B cell (primary cell): ENCODE results near the gene SUSD3. TPM values are rescaled to one million over a fixed set of nuclear protein-coding genes. Genes with fewer than 3 reads are reported as not detected.
A peak's percentile ranks its signal among the peaks of the same experiment; 100 is the strongest.

Source experiments
- ATAC-seq: fragments of 200-7000 bp; cut with Tn5 transposase; one replicate; pipeline ENCODE4 v1.10.0; 2021; ENCODE audit warnings: low read depth, mild to moderate bottlenecking, moderate number of reproducible peaks, moderate library complexity
- CTCF ChIA-PET: fragments of 350-600 bp; sonication (Branson Sonifier 250); formaldehyde crosslinking; loops from one replicate; lab custom pipeline; 2021; ENCODE audit warnings: antibody characterized with exemption, inconsistent platforms; lab: Charles Lee
- POLR2A ChIA-PET: fragments of 350-600 bp; sonication (Branson Sonifier 250); formaldehyde crosslinking; loops from one replicate; lab custom pipeline; 2021; ENCODE audit warnings: antibody characterized with exemption; lab: Charles Lee
- DNase-seq: peaks from one replicate; pipeline ENCODE4 v3.0.0; 2013
- H2AFZ ChIP-seq: 2 replicates; pipeline ENCODE4 v1.6.1; 2012; ENCODE audit warnings: mild to moderate bottlenecking, low read depth, low read length; ENCODE audit not compliant: insufficient read depth, poor library complexity, severe bottlenecking
- H3K27ac ChIP-seq, 2 donors: 1 replicate in 1 of 2; 2 replicates in 1 of 2; pipeline ENCODE4 v1.5.1; 2012 to 2013; ENCODE audit warnings: low read length in 2 of 2, mild to moderate bottlenecking in 2 of 2, moderate library complexity in 1 of 2
- H3K27me3 ChIP-seq, 4 experiments: fragments of 200-600 bp in 1 of 4; sonication (generic) in 1 of 4; replicated peaks in 1 of 4; 1 replicate in 2 of 4; 2 replicates in 2 of 4; pipeline versions ENCODE4 v1.6.1 to v1.7.0; 2013 to 2016; ENCODE audit warnings: low read length in 3 of 4, mild to moderate bottlenecking in 2 of 4, mixed read lengths in 1 of 4, moderate library complexity in 1 of 4; ENCODE audit not compliant: insufficient read depth in 4 of 4, control insufficient read depth in 3 of 4; ENCODE audit errors: control extremely low read depth in 1 of 4
- H3K36me3 ChIP-seq, 2 experiments: replicated peaks in 1 of 2; 1 replicate in 1 of 2; 2 replicates in 1 of 2; pipeline versions ENCODE4 v1.6.1 to v1.7.1; 2013; ENCODE audit warnings: low read length in 1 of 2; ENCODE audit not compliant: insufficient read depth in 2 of 2, control insufficient read depth in 1 of 2; ENCODE audit errors: control extremely low read depth in 1 of 2, extremely low read depth in 1 of 2
- H3K4me1 ChIP-seq, 2 donors: fragments of 200-600 bp in 1 of 2; sonication (generic) in 1 of 2; 1 replicate in 1 of 2; 2 replicates in 1 of 2; pipeline versions ENCODE4 v1.5.1 to v1.6.1; 2013 to 2017; ENCODE audit warnings: low read length in 2 of 2; ENCODE audit not compliant: control insufficient read depth in 2 of 2, insufficient read depth in 2 of 2
- H3K4me2 ChIP-seq: replicated peaks from 2 replicates; pipeline ENCODE3; 2012; ENCODE audit warnings: mild to moderate bottlenecking, low read depth, low read length; ENCODE audit not compliant: poor library complexity, severe bottlenecking
- H3K4me3 ChIP-seq, 5 experiments: fragments of 200-600 bp in 1 of 5; sonication (generic) in 1 of 5; 1 replicate in 3 of 5; 2 replicates in 2 of 5; pipeline versions ENCODE4 v1.5.1 to v1.7.0; 2011 to 2016; ENCODE audit warnings: low read length in 4 of 5, mild to moderate bottlenecking in 4 of 5, low read depth in 2 of 5, control low read depth in 1 of 5, moderate library complexity in 1 of 5; ENCODE audit not compliant: insufficient read depth in 1 of 5; ENCODE audit errors: control extremely low read depth in 1 of 5, extremely low read depth in 1 of 5
- H3K79me2 ChIP-seq: fragments of 200-600 bp; sonication (generic); one replicate; pipeline ENCODE4 v1.6.0; 2016; ENCODE audit warnings: low read length; ENCODE audit not compliant: control insufficient read depth, insufficient read depth
- H3K9ac ChIP-seq: fragments of 200-600 bp; sonication (generic); 2 replicates; pipeline ENCODE4 v1.6.1; 2017; ENCODE audit warnings: mild to moderate bottlenecking, low read length, moderate library complexity
- H3K9me3 ChIP-seq, 3 donors: one replicate each; pipeline versions ENCODE4 v1.6.1 to v1.7.1; 2013; ENCODE audit warnings: low read length in 2 of 3; ENCODE audit not compliant: control insufficient read depth in 2 of 3, insufficient read depth in 1 of 3; ENCODE audit errors: control extremely low read depth in 1 of 3
- H4K20me1 ChIP-seq: 2 replicates; pipeline ENCODE4 v1.6.0; 2012; ENCODE audit warnings: mild to moderate bottlenecking, low read length; ENCODE audit not compliant: insufficient read depth, control insufficient read depth, poor library complexity, severe bottlenecking
- H3K27ac Mint-ChIP-seq: one replicate; pipeline ENCODE4 v1.8.0; 2021; ENCODE audit warnings: mixed read lengths
- H3K27me3 Mint-ChIP-seq: one replicate; pipeline ENCODE4 v1.8.0; 2021; ENCODE audit warnings: mixed read lengths
- H3K4me1 Mint-ChIP-seq: one replicate; pipeline ENCODE4 v1.8.0; 2021; ENCODE audit warnings: mixed read lengths
- H3K4me3 Mint-ChIP-seq: one replicate; pipeline ENCODE4 v1.8.0; 2021; ENCODE audit warnings: mixed read lengths
- H3K9me3 Mint-ChIP-seq: one replicate; pipeline ENCODE4 v1.8.0; 2022; ENCODE audit warnings: mixed read lengths; ENCODE audit not compliant: insufficient read depth
- EZH2 ChIP-seq: IDR thresholded peaks from 2 replicates; pipeline ENCODE4 v1.6.1; 2012; ENCODE audit warnings: borderline replicate concordance, low read depth, mild to moderate bottlenecking, moderate library complexity, low read length; ENCODE audit not compliant: insufficient read depth, poor library complexity, severe bottlenecking
- WGBS: methylation state at CpG from one replicate; pipeline ENCODE4 v1.1.5; 2013; ENCODE audit warnings: missing lambda C conversion rate; ENCODE audit not compliant: insufficient coverage; 5-methylcytosine and 5-hydroxymethylcytosine counted together
- intact Hi-C: fragments of 100-400 bp; cut with micrococcal nuclease; formaldehyde crosslinking; loops from one replicate; pipeline ENCODE4 v1.10.0; 2022
- polyA plus RNA-seq: library from polyadenylated mRNA; depleted of rRNA; stranded (reverse); fragments of >200 nt; gene quantifications from 2 replicates; pipeline ENCODE4 v1.2.3, GENCODE V29; 2012
- total RNA-seq, 2 donors: library from RNA; stranded (reverse); fragments of 120-200 nt in 1 of 2; gene quantifications; 1 replicate in 1 of 2; 2 replicates in 1 of 2; pipeline versions ENCODE4 v1.2.3 to v1.2.4, GENCODE V29; 2013 to 2022
- TF ChIP-seq, protein P1 (sequence below): fragments of 200-600 bp; IDR thresholded peaks from one replicate; pipeline ENCODE4 v1.8.0; 2022; ENCODE audit warnings: antibody characterized with exemption, mild to moderate bottlenecking

Gene SUSD3
- total and polyA plus RNA-seq, 2 donors (not counting 1 experiment from before 2014, with no cell fraction given) = 41.0 to 85.0 TPM

DNA sequence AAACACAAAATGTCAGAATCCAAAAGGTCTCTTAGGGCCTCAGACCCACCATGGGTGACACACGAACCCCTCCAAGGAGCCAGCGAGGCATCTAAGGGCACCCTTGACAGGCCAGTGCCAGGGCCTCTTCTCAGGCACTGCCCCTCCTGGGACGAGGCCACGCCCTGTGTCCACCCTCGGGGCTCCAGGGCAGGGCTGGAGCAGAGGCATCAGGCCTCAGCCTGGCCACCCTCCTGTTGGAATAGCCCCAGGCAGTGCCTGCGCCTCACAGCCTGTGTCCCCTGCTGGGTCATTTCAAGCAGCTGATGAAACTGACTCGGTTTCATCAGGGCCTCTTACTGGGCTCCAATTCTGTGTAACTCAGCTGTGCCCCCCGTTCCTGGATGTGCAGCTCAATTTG, 32.8 kb upstream of the SUSD3 start:
- Histone ChIP-seq H3K27ac (no peak overlapping the region), H3K4me2 (no peak overlapping the region), H3K9me3 (no peaks in the 10 kb centered on the region), H3K4me1 (peaks cover 30 to 44% of the 10 kb centered on the region in 2 donors), H3K27me3 (no peaks in the 10 kb centered on the region), H3K79me2 (peaks cover 8% of the 10 kb centered on the region), H2AFZ (no peak overlapping the region), H3K36me3 (peaks cover 0 to 77% of the 10 kb centered on the region in 2 experiments), H4K20me1 (peaks cover 14% of the 10 kb centered on the region), H3K4me3 (no peak overlapping the region), H3K9ac (no peak overlapping the region)
- Mint-ChIP-seq H3K4me3 (no peak overlapping the region), H3K4me1 (peaks cover 48% of the 10 kb centered on the region), H3K27ac (peak overlapping the region; percentile 68), H3K9me3 (no peaks in the 10 kb centered on the region), H3K27me3 (no peaks in the 10 kb centered on the region)
- CTCF ChIA-PET = interaction anchor here (0.8 to 2.5 kb wide), 3 partner anchors 21 to 83 kb away, joined by 4 to 9 read pairs (median 8); no protein-coding TSS in a partner anchor
- WGBS = 96% methylated on average over 8 of the region's 8 CpGs
- DNase-seq = no peak
- TF ChIP-seq EZH2 = no peak
- TF ChIP-seq, protein P1, sequence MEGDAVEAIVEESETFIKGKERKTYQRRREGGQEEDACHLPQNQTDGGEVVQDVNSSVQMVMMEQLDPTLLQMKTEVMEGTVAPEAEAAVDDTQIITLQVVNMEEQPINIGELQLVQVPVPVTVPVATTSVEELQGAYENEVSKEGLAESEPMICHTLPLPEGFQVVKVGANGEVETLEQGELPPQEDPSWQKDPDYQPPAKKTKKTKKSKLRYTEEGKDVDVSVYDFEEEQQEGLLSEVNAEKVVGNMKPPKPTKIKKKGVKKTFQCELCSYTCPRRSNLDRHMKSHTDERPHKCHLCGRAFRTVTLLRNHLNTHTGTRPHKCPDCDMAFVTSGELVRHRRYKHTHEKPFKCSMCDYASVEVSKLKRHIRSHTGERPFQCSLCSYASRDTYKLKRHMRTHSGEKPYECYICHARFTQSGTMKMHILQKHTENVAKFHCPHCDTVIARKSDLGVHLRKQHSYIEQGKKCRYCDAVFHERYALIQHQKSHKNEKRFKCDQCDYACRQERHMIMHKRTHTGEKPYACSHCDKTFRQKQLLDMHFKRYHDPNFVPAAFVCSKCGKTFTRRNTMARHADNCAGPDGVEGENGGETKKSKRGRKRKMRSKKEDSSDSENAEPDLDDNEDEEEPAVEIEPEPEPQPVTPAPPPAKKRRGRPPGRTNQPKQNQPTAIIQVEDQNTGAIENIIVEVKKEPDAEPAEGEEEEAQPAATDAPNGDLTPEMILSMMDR = no peak
- no peak for ATAC-seq
- POLR2A ChIA-PET = interaction anchor here (1.5 to 2.2 kb wide), 2 partner anchors 27 to 39 kb away, joined by 3 to 7 read pairs; no protein-coding TSS in a partner anchor
- intact Hi-C loops = no loop called here

DNA sequence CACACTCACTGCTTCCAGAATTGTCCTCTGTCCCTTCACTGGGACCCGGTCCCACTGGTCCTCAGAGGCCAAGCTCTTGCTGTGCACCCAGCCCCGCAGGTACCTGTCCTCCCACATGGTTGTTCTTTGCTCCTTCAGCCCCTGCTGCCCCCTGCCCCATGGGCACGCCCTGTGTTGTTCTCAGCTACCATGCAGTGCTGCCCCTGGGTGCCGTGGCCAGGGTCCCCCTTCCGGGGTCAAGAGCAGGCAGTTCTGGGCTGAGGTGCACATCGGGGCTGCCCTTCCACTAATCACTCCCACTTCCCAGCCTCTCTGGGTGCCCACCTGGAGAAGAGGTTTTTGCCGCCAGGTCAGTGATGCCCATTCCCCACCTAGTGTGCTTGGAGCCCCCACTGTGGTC, 31.9 kb upstream of the SUSD3 start:
- Histone ChIP-seq H3K4me3 (no peak overlapping the region), H3K9ac (no peak overlapping the region), H3K27ac (peak overlapping the region in 1 of 2 donors; percentile 72), H3K4me2 (no peak overlapping the region), H3K9me3 (no peaks in the 10 kb centered on the region), H4K20me1 (peaks cover 8% of the 10 kb centered on the region), H3K79me2 (peaks cover 8% of the 10 kb centered on the region), H3K4me1 (peaks cover 30 to 44% of the 10 kb centered on the region in 2 donors), H3K36me3 (peaks cover 0 to 77% of the 10 kb centered on the region in 2 experiments), H2AFZ (no peak overlapping the region), H3K27me3 (no peaks in the 10 kb centered on the region)
- H3K9me3 Mint-ChIP-seq = no peaks in the 10 kb centered on the region
- ChIA-PET CTCF (interaction anchor here (0.8 to 2.5 kb wide), 3 partner anchors 22 to 83 kb away, joined by 4 to 9 read pairs (median 8); no protein-coding TSS in a partner anchor), POLR2A (interaction anchor here (1.5 to 2.2 kb wide), 2 partner anchors 26 to 39 kb away, joined by 3 to 7 read pairs; no protein-coding TSS in a partner anchor)
- no peak overlapping the region for H3K4me3 Mint-ChIP-seq
- no peak for ATAC-seq
- 92% methylated on average over 5 of the region's 7 CpGs for WGBS
- no peak for TF ChIP-seq EZH2
- H3K4me1 Mint-ChIP-seq = peaks cover 53% of the 10 kb centered on the region
- intact Hi-C loops = no loop called here
- DNase-seq = no peak
- peak overlapping the region; percentile 83 for H3K27ac Mint-ChIP-seq
- H3K27me3 Mint-ChIP-seq = no peaks in the 10 kb centered on the region
